NCI-H2171 (cell line): Measurements from ENCODE around the gene KIZ.

ENCODE experiments used
- DNase-seq: peaks from one replicate; lab custom pipeline; 2025; lab: John Stamatoyannopoulos, UW

The KIZ gene

GRCh38 chr20:21177767-21178166 is 51.9 kb downstream of the KIZ start:
- DNase-seq = no peak

GRCh38 chr20:21179757-21180156 is 53.9 kb downstream of the KIZ start:
- DNase-seq = no peak

GRCh38 chr20:21180248-21180647 is 54.4 kb downstream of the KIZ start:
- no peak for DNase-seq

- no peak for DNase-seq
Measured at GRCh38 chr20:21181028-21181427, 55.1 kb downstream of the KIZ start.

- DNase-seq = no peak
Measured at GRCh38 chr20:21182832-21183563, 57.1 kb downstream of the KIZ start.

- no peak for DNase-seq
Measured at GRCh38 chr20:21183722-21184121, 57.8 kb downstream of the KIZ start.

- DNase-seq = no peak
Measured at GRCh38 chr20:21184819-21185218, 58.9 kb downstream of the KIZ start.

- no peak for DNase-seq
Measured at GRCh38 chr20:21185849-21186248, 60.0 kb downstream of the KIZ start.

GRCh38 chr20:21189761-21190523 is 64.1 kb downstream of the KIZ start:
- DNase-seq = no peak

GRCh38 chr20:21190869-21191268 is 65.0 kb downstream of the KIZ start:
- DNase-seq = no peak

GRCh38 chr20:21191839-21192238 is 66.0 kb downstream of the KIZ start:
- DNase-seq = no peak

- DNase-seq = no peak
Measured at GRCh38 chr20:21202259-21202658, 76.4 kb downstream of the KIZ start.

- DNase-seq = no peak
Measured at GRCh38 chr20:21203088-21203656, 77.3 kb downstream of the KIZ start.

GRCh38 chr20:21206584-21206983 is 80.7 kb downstream of the KIZ start:
- no peak for DNase-seq

GRCh38 chr20:21208999-21209398 is 83.1 kb downstream of the KIZ start:
- DNase-seq = no peak

GRCh38 chr20:21209668-21210067 is 83.8 kb downstream of the KIZ start:
- DNase-seq = no peak

- DNase-seq = no peak
Measured at GRCh38 chr20:21213691-21214090, 87.8 kb downstream of the KIZ start.

GRCh38 chr20:21214431-21214830 is 88.5 kb downstream of the KIZ start:
- no peak for DNase-seq

GRCh38 chr20:21219686-21220085 is 93.8 kb downstream of the KIZ start:
- DNase-seq = no peak

- DNase-seq = no peak
Measured at GRCh38 chr20:21224217-21224616, 98.3 kb downstream of the KIZ start.

GRCh38 chr20:21225215-21225947 is 99.5 kb downstream of the KIZ start:
- no peak for DNase-seq

GRCh38 chr20:21228511-21228910 is 102.6 kb downstream of the KIZ start:
- no peak for DNase-seq

- no peak for DNase-seq
Measured at GRCh38 chr20:21229163-21229562, 103.3 kb downstream of the KIZ start.
